ENCODE data around the gene CD69.

Gene CD69

DNA sequence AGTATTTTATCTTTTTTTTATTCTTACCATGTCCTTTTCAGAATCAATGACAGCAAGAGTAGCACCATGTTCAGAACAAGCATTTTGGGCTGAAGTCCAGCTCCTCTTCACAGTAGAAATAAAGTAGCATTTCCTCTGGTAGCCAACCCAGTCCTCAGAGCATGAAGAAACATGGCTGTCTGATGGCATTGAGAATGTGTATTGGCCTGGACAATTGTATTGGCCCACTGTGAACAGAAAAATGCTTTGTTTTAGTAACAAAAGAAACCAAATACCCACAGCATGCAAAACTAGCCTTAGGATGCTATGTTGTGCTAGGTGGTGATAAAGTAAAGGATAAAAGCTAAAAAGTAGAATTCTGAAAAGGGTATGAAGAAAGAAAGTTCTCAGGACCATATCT lies 5.7 kb downstream of the CD69 start:
- H4K20me1 ChIP-seq (ENCODE audit: insufficient read depth, low read length): no peaks in the 10 kb centered on the region
- no peaks in the 10 kb centered on the region for H3F3A ChIP-seq (ENCODE audit: insufficient read depth, low read length)
- no peak overlapping the region for H2AFZ ChIP-seq (ENCODE audit: low read length)
- H3K9ac ChIP-seq (ENCODE audit: low read length): no peak overlapping the region
- H3K27ac ChIP-seq (ENCODE audit: low read length): no peak overlapping the region
- H3K4me3 ChIP-seq (ENCODE audit: low read length): no peak overlapping the region
- no peak for DNase-seq
- no peaks in the 10 kb centered on the region for H3K9me3 ChIP-seq (replicated peaks; ENCODE audit: insufficient read depth, low read length)
- no peaks in the 10 kb centered on the region for H3K9me2 ChIP-seq (replicated peaks; ENCODE audit: insufficient read depth, low read length)
- H3K4me2 ChIP-seq (ENCODE audit: low read depth, low read length): no peak overlapping the region
- TF ChIP-seq EZH2phosphoT487 (IDR thresholded peaks at IDR 0.05; ENCODE audit: low read length) (no peak), CTCF (IDR thresholded peaks at IDR 0.05; ENCODE audit: low read length) (no peak), EZH2 (optimal IDR thresholded peaks at IDR 0.05; ENCODE audit: low read depth, low read length) (no peak)
- no peaks in the 10 kb centered on the region for H3K79me2 ChIP-seq (ENCODE audit: low read length)
- H3K36me3 ChIP-seq (replicated peaks; ENCODE audit: insufficient read depth, low read length): no peaks in the 10 kb centered on the region
- H3K4me1 ChIP-seq (ENCODE audit: low read length): no peaks in the 10 kb centered on the region
- no peaks in the 10 kb centered on the region for H3K27me3 ChIP-seq (replicated peaks; ENCODE audit: insufficient read depth, low read length)

DNA sequence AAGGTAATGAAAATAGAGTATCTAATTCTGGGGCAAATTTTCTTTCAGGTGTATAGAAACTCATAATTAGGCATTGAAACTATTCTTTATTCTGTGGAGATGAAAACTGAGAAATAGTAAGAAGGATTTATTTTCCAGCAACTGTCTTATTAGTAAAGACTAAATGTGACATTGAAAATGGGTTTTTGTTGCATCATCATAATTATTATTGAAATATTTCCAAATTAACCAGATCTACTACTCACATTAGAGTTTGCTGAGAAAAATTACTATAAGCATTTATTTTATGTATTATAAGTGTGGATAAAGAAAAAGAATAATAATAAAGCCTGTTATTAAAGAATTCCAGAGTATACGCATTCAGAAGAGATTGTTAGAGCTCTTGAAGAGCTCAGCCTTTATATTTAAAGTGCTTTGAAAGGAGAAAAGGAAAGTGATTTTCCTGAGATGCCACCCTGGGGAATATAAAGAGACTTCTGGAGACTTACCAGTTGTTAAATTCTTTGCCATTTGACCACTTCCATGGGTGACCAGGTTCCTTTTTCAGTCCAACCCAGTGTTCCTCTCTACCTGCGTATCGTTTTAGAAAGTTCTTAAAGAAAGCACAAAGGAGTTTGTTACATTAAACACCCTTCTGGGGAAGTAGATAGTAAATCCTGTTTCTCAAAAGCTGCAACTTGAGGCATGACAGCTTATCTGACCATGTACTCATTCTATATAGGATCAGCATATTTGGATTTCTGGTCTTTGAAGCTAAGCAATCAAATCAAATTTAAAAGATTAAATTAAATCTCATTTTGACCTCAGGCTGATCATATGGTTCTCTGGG lies 6.4 kb downstream of the CD69 start:
- Histone ChIP-seq H3K79me2 (ENCODE audit: low read length) (no peaks in the 10 kb centered on the region), H3K27me3 (replicated peaks; ENCODE audit: insufficient read depth, low read length) (no peaks in the 10 kb centered on the region), H3F3A (ENCODE audit: insufficient read depth, low read length) (no peaks in the 10 kb centered on the region), H2AFZ (ENCODE audit: low read length) (no peak overlapping the region), H3K27ac (ENCODE audit: low read length) (no peak overlapping the region), H3K4me3 (ENCODE audit: low read length) (no peak overlapping the region), H3K9me2 (replicated peaks; ENCODE audit: insufficient read depth, low read length) (no peaks in the 10 kb centered on the region), H3K4me2 (ENCODE audit: low read depth, low read length) (0 out of 2 replicates have a peak overlapping the region, but pooled peaks have one; percentile 0), H3K9me3 (replicated peaks; ENCODE audit: insufficient read depth, low read length) (no peaks in the 10 kb centered on the region), H4K20me1 (ENCODE audit: insufficient read depth, low read length) (no peaks in the 10 kb centered on the region), H3K36me3 (replicated peaks; ENCODE audit: insufficient read depth, low read length) (no peaks in the 10 kb centered on the region), H3K4me1 (ENCODE audit: low read length) (no peaks in the 10 kb centered on the region), H3K9ac (ENCODE audit: low read length) (no peak overlapping the region)
- DNase-seq: no peak
- TF ChIP-seq EZH2phosphoT487 (IDR thresholded peaks at IDR 0.05; ENCODE audit: low read length) (no peak), EZH2 (optimal IDR thresholded peaks at IDR 0.05; ENCODE audit: low read depth, low read length) (no peak), CTCF (IDR thresholded peaks at IDR 0.05; ENCODE audit: low read length) (no peak)

GRCh38 chr12:9753498-9753897 lies 7.2 kb downstream of the CD69 start:
- Histone ChIP-seq H3K9me2 (replicated peaks; ENCODE audit: insufficient read depth, low read length) (no peaks in the 10 kb centered on the region), H3K36me3 (replicated peaks; ENCODE audit: insufficient read depth, low read length) (no peaks in the 10 kb centered on the region), H3F3A (ENCODE audit: insufficient read depth, low read length) (no peaks in the 10 kb centered on the region), H4K20me1 (ENCODE audit: insufficient read depth, low read length) (no peaks in the 10 kb centered on the region), H3K4me3 (ENCODE audit: low read length) (no peak overlapping the region), H3K79me2 (ENCODE audit: low read length) (no peaks in the 10 kb centered on the region), H3K27ac (ENCODE audit: low read length) (no peak overlapping the region), H3K4me1 (ENCODE audit: low read length) (no peaks in the 10 kb centered on the region), H2AFZ (ENCODE audit: low read length) (no peak overlapping the region), H3K9me3 (replicated peaks; ENCODE audit: insufficient read depth, low read length) (no peaks in the 10 kb centered on the region), H3K27me3 (replicated peaks; ENCODE audit: insufficient read depth, low read length) (no peaks in the 10 kb centered on the region), H3K4me2 (ENCODE audit: low read depth, low read length) (0 out of 2 replicates have a peak overlapping the region, but pooled peaks have one; percentile 0), H3K9ac (ENCODE audit: low read length) (no peak overlapping the region)
- DNase-seq: no peak
- TF ChIP-seq CTCF (IDR thresholded peaks at IDR 0.05; ENCODE audit: low read length) (no peak), EZH2 (optimal IDR thresholded peaks at IDR 0.05; ENCODE audit: low read depth, low read length) (no peak), EZH2phosphoT487 (IDR thresholded peaks at IDR 0.05; ENCODE audit: low read length) (no peak)

Data from MM.1S (cell line).